H1 (cell line): ENCODE data around the gene TSPAN32. TPM values are rescaled to one million over a fixed set of nuclear protein-coding genes. Genes with fewer than 3 reads are reported as not detected.

Experiments used
- CTCF ChIA-PET: fragments of 300-600 bp; sonication (Branson Sonifier 250); formaldehyde crosslinking; loops from one replicate; lab custom pipeline; 2021; ENCODE audit not compliant: partially characterized antibody; lab: Charles Lee
- POLR2A ChIA-PET: fragments of 300-600 bp; sonication (Branson Sonifier 250); formaldehyde crosslinking; loops from one replicate; lab custom pipeline; 2021; ENCODE audit warnings: inconsistent platforms; ENCODE audit not compliant: partially characterized antibody; lab: Charles Lee
- DNase-seq, 2 experiments: peaks; one replicate each; pipeline versions ENCODE4 v3.0.0 to v3.0.0-alpha.2; 2010 to 2022; ENCODE audit warnings: low spot score in 2 of 2, low read depth in 1 of 2, mixed read lengths in 1 of 2
- FAIRE-seq: peaks from 2 replicates; lab custom pipeline; 2011; peaks lifted over from hg19 to GRCh38; lab: Jason Lieb, UNC
- H2AFZ ChIP-seq: 2 replicates; pipeline ENCODE4 v1.8.1; 2012; ENCODE audit warnings: low read length, inconsistent platforms
- H2AK5ac ChIP-seq: 2 replicates; pipeline ENCODE4 v1.6.1; 2013; ENCODE audit warnings: low read depth, low read length
- H2BK120ac ChIP-seq: replicated peaks from 2 replicates; pipeline ENCODE3; 2013; ENCODE audit warnings: low read depth, low read length, inconsistent platforms
- H2BK12ac ChIP-seq: 2 replicates; pipeline ENCODE4 v1.6.1; 2013; ENCODE audit warnings: low read depth, low read length
- H2BK15ac ChIP-seq: 2 replicates; pipeline ENCODE4 v1.6.1; 2013; ENCODE audit warnings: low read length
- H2BK20ac ChIP-seq: 2 replicates; pipeline ENCODE4 v1.6.1; 2013; ENCODE audit warnings: low read length
- H2BK5ac ChIP-seq: 2 replicates; pipeline ENCODE4 v1.6.1; 2013; ENCODE audit warnings: low read depth, low read length
- H3K14ac ChIP-seq: 2 replicates; pipeline ENCODE4 v1.6.1; 2013; ENCODE audit warnings: inconsistent platforms; ENCODE audit not compliant: insufficient read length
- H3K18ac ChIP-seq: 2 replicates; pipeline ENCODE4 v1.6.1; 2013; ENCODE audit warnings: low read length; ENCODE audit errors: extremely low read depth
- H3K23ac ChIP-seq: 2 replicates; pipeline ENCODE4 v1.6.1; 2013; ENCODE audit warnings: inconsistent platforms; ENCODE audit not compliant: insufficient read length
- H3K23me2 ChIP-seq: 2 replicates; pipeline ENCODE4 v1.6.1; 2013; ENCODE audit warnings: low read depth, low read length
- H3K27ac ChIP-seq: 2 replicates; pipeline ENCODE4 v1.6.1; 2011; ENCODE audit warnings: low read depth, low read length, inconsistent platforms
- H3K27me3 ChIP-seq, 4 experiments: replicated peaks in 1 of 4; 1 replicate in 1 of 4; 2 replicates in 3 of 4; pipeline versions ENCODE4 v1.6.1 to v1.8.1; 2011 to 2013; ENCODE audit warnings: low read length in 3 of 4, mild to moderate bottlenecking in 3 of 4, inconsistent platforms in 2 of 4, mixed read lengths in 2 of 4, moderate library complexity in 1 of 4; ENCODE audit not compliant: control insufficient read depth in 3 of 4, insufficient read depth in 3 of 4; ENCODE audit errors: extremely low read depth in 1 of 4
- H3K36me3 ChIP-seq, 4 experiments: 2 replicates each; pipeline versions ENCODE4 v1.6.1 to v1.8.1; 2011 to 2013; ENCODE audit warnings: mild to moderate bottlenecking in 4 of 4, low read length in 3 of 4, moderate library complexity in 2 of 4, control low read depth in 1 of 4, inconsistent platforms in 1 of 4; ENCODE audit not compliant: insufficient read depth in 4 of 4, control insufficient read depth in 2 of 4
- H3K4ac ChIP-seq: replicated peaks from 2 replicates; pipeline ENCODE3; 2013; ENCODE audit warnings: low read length, low read depth, mixed read lengths, inconsistent platforms; ENCODE audit not compliant: insufficient read length
- H3K4me1 ChIP-seq, 4 experiments: replicated peaks in 1 of 4; 1 replicate in 1 of 4; 2 replicates in 3 of 4; pipeline versions ENCODE4 v1.6.1 to v1.8.1; 2011 to 2013; ENCODE audit warnings: low read length in 3 of 4, inconsistent platforms in 2 of 4, mixed read lengths in 1 of 4; ENCODE audit not compliant: insufficient read depth in 4 of 4, control insufficient read depth in 3 of 4
- H3K4me2 ChIP-seq, 2 experiments: 2 replicates each; pipeline versions ENCODE4 v1.6.1 to v1.8.1; 2011 to 2013; ENCODE audit warnings: low read depth in 2 of 2, low read length in 2 of 2, control low read depth in 1 of 2, inconsistent platforms in 1 of 2, mild to moderate bottlenecking in 1 of 2; ENCODE audit not compliant: insufficient read depth in 1 of 2
- H3K4me3 ChIP-seq, 4 experiments: fragments of 200-600, 300-600 bp in 1 of 4; sonication (generic), shearing (Covaris generic), sonication (Bioruptor Twin) in 1 of 4; 2 replicates each; pipeline versions ENCODE4 v1.5.1 to v1.8.1; 2011 to 2016; ENCODE audit warnings: low read length in 4 of 4, low read depth in 3 of 4, control low read depth in 2 of 4, inconsistent platforms in 2 of 4, mild to moderate bottlenecking in 2 of 4, mixed read lengths in 1 of 4, moderate library complexity in 1 of 4; ENCODE audit not compliant: insufficient read depth in 2 of 4; ENCODE audit errors: extremely low read depth in 1 of 4
- H3K56ac ChIP-seq: replicated peaks from 2 replicates; pipeline ENCODE3; 2013; ENCODE audit warnings: low read depth, mild to moderate bottlenecking, mixed read lengths, low read length, inconsistent platforms; ENCODE audit not compliant: insufficient read length
- H3K79me1 ChIP-seq: 2 replicates; pipeline ENCODE4 v1.6.1; 2013; ENCODE audit warnings: low read depth, low read length, control low read depth
- H3K79me2 ChIP-seq, 2 experiments: 2 replicates each; pipeline versions ENCODE4 v1.6.1 to v1.8.1; 2012 to 2013; ENCODE audit warnings: low read length in 2 of 2, mild to moderate bottlenecking in 2 of 2, inconsistent platforms in 1 of 2; ENCODE audit not compliant: insufficient read depth in 2 of 2, control insufficient read depth in 1 of 2
- H3K9ac ChIP-seq, 4 experiments: replicated peaks in 1 of 4; 1 replicate in 1 of 4; 2 replicates in 3 of 4; pipeline versions ENCODE4 v1.6.1 to v1.8.1; 2011 to 2013; ENCODE audit warnings: low read depth in 3 of 4, low read length in 3 of 4, control low read depth in 2 of 4, mild to moderate bottlenecking in 2 of 4, moderate library complexity in 2 of 4, inconsistent platforms in 1 of 4; ENCODE audit errors: extremely low read depth in 1 of 4
- H3K9me3 ChIP-seq, 2 experiments: 2 replicates each; pipeline versions ENCODE4 v1.6.1 to v1.8.1; 2012 to 2013; ENCODE audit warnings: mild to moderate bottlenecking in 2 of 2, moderate library complexity in 2 of 2, control low read depth in 1 of 2, inconsistent platforms in 1 of 2, low read depth in 1 of 2, low read length in 1 of 2, mixed read lengths in 1 of 2; ENCODE audit not compliant: insufficient read depth in 2 of 2
- H4K20me1 ChIP-seq, 2 experiments: replicated peaks in 1 of 2; 2 replicates each; pipeline versions ENCODE3 to v1.8.1; 2011 to 2013; ENCODE audit warnings: inconsistent platforms in 2 of 2, low read length in 2 of 2, mild to moderate bottlenecking in 1 of 2; ENCODE audit not compliant: insufficient read depth in 2 of 2, control insufficient read depth in 1 of 2
- H4K5ac ChIP-seq: 2 replicates; pipeline ENCODE4 v1.6.1; 2013; ENCODE audit warnings: low read length, low read depth, mixed read lengths, inconsistent platforms; ENCODE audit not compliant: insufficient read length
- H4K8ac ChIP-seq: 2 replicates; pipeline ENCODE4 v1.8.0; 2013; ENCODE audit warnings: mild to moderate bottlenecking, moderate library complexity, low read length, inconsistent platforms; ENCODE audit not compliant: insufficient read depth; ENCODE audit errors: extremely low read depth
- H4K91ac ChIP-seq: replicated peaks from 2 replicates; pipeline ENCODE3; 2013; ENCODE audit warnings: low read length, mixed read lengths, inconsistent platforms; ENCODE audit not compliant: insufficient read length
- CBX8 ChIP-seq: fragments of 300-800, 300-1000 bp; sonication (generic); IDR thresholded peaks from 2 replicates; pipeline ENCODE4 v1.7.1; 2016; ENCODE audit warnings: low read depth, low read length, borderline replicate concordance
- GTF2F1 ChIP-seq: IDR thresholded peaks from 2 replicates; pipeline ENCODE4 v1.6.1; 2012; ENCODE audit warnings: low read depth, low read length, improper control_type of control experiment, borderline replicate concordance
- HDAC2 ChIP-seq, 2 experiments: fragments of 300-600 bp in 1 of 2; sonication (generic) in 1 of 2; IDR thresholded peaks; 2 replicates each; pipeline ENCODE4 v1.6.1; 2011 to 2012; ENCODE audit warnings: low read depth in 2 of 2, low read length in 2 of 2, mild to moderate bottlenecking in 2 of 2, moderate library complexity in 2 of 2, borderline replicate concordance in 1 of 2, inconsistent platforms in 1 of 2
- JUND ChIP-seq: IDR thresholded peaks from 2 replicates; pipeline ENCODE4 v1.6.1; 2011; ENCODE audit warnings: mild to moderate bottlenecking, improper control_type of control experiment, low read length
- POU5F1 ChIP-seq: IDR thresholded peaks from 2 replicates; pipeline ENCODE4 v1.6.1; 2011; ENCODE audit warnings: low read depth, mild to moderate bottlenecking, low read length, moderate library complexity
- WGBS, 2 experiments: shearing (Covaris generic) in 1 of 2; methylation state at CpG; one replicate each; pipeline versions ENCODE4 v1.1.6 to v1.1.7; 2013 to 2015; ENCODE audit warnings: low lambda C conversion rate in 2 of 2, mixed read lengths in 2 of 2, inconsistent platforms in 1 of 2, low coverage in 1 of 2, missing lambda C conversion rate in 1 of 2; ENCODE audit not compliant: insufficient replicate concordance in 2 of 2, insufficient coverage in 1 of 2, insufficient read length in 1 of 2; ENCODE audit errors: extremely low coverage in 1 of 2, missing lambda C conversion rate in 1 of 2; 5-methylcytosine and 5-hydroxymethylcytosine counted together
- polyA plus RNA-seq, 7 experiments: library from polyadenylated mRNA; depleted of rRNA in 3 of 7; stranded (reverse) in 5 of 7; unstranded in 2 of 7; fragments of >200 nt in 5 of 7; fragments of 200-250 nt in 2 of 7; gene quantifications; 1 replicate in 5 of 7; 2 replicates in 1 of 7; 4 replicates in 1 of 7; pipeline versions ENCODE4 v1.2.1 to v1.2.3, GENCODE V29; 2011 to 2013; ENCODE audit warnings: missing spikeins in 2 of 7, mixed read lengths in 2 of 7
- total RNA-seq: library from RNA; stranded (reverse); fragmentation: NEBNext Ultra II Directional; extraction: Animal tissue kit (Norgen Biotek cat#: 25700); gene quantifications from 2 replicates; pipeline ENCODE4 v1.2.1, GENCODE V29; 2021
- TF ChIP-seq, protein P1 (sequence below): IDR thresholded peaks from 2 replicates; pipeline ENCODE4 v1.6.1; 2012; ENCODE audit warnings: inconsistent platforms

The TSPAN32 gene
- total and polyA plus RNA-seq, 2 of the 8 experiments (the other 6 are each of a cell fraction or from before 2014, with no cell fraction given), result not detected

DNA sequence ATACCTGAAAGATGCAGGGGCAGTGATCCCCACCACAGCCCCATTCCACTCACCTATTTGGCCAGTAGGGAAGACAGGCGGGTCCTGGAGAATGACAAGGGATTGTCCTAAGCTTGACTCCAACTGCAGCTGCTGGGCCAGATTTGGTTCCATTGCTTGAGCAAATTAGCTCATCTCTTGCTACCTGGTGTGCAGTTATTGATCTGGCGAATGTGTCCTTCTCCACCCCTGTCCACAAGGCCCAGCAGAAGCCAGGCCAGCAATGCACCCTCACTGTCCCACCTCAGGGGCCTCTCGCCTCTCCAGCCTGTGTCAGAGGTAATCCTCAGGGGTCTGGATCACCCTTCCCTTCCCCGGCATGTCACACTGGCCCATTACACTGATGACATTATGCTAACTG, 23.3 kb downstream of the TSPAN32 start:
- H3K4ac ChIP-seq, result no peak overlapping the region
- no peaks in the 10 kb centered on the region for H3K23me2 ChIP-seq
- H3K9me3 ChIP-seq, result peaks cover 0 to under 1% of the 10 kb centered on the region in 2 experiments; a peak in 1 of 4 replicates
- H3K23ac ChIP-seq, result no peak overlapping the region
- no peak overlapping the region for H2AFZ ChIP-seq
- no peak overlapping the region for H4K5ac ChIP-seq
- WGBS, 2 experiments, result 86% methylated on average over 4 of the region's 4 CpGs; no CpG with 5 or more reads in 1 of the 2 experiments
- no peaks in the 10 kb centered on the region for H3K79me1 ChIP-seq
- no peak overlapping the region for H2BK20ac ChIP-seq
- no peak overlapping the region for H2BK120ac ChIP-seq
- no peaks in the 10 kb centered on the region for H3K36me3 ChIP-seq
- H3K79me2 ChIP-seq, result no peaks in the 10 kb centered on the region
- ChIA-PET POLR2A (no interaction called here), CTCF (interaction anchor here (0.6 to 2.2 kb wide), 3 partner anchors 8 to 20 kb away, joined by 3 to 10 read pairs (median 4); no protein-coding TSS in a partner anchor)
- H4K91ac ChIP-seq, result no peak overlapping the region
- H2BK15ac ChIP-seq, result no peak overlapping the region
- FAIRE-seq, result no peak
- no peak overlapping the region for H3K18ac ChIP-seq
- no peak for DNase-seq
- no peaks in the 10 kb centered on the region for H3K27me3 ChIP-seq
- no peak overlapping the region for H3K9ac ChIP-seq
- no peak overlapping the region for H3K27ac ChIP-seq
- H3K56ac ChIP-seq, result no peak overlapping the region
- H3K4me1 ChIP-seq, result no peaks in the 10 kb centered on the region
- H4K20me1 ChIP-seq, result no peaks in the 10 kb centered on the region
- no peak overlapping the region for H2BK5ac ChIP-seq
- H2AK5ac ChIP-seq, result no peak overlapping the region
- no peak overlapping the region for H3K4me3 ChIP-seq
- H3K14ac ChIP-seq, result no peak overlapping the region
- H4K8ac ChIP-seq, result no peak overlapping the region
- no peak overlapping the region for H3K4me2 ChIP-seq
- H2BK12ac ChIP-seq, result no peak overlapping the region
- TF ChIP-seq JUND (no peak), CBX8 (no peak), GTF2F1 (no peak), POU5F1 (no peak), HDAC2 (IDR thresholded peaks at IDR 0.05; ENCODE audit: borderline replicate concordance in 1 of 2, low read depth in 2 of 2, low read length in 2 of 2) (no peak)
- TF ChIP-seq, protein P1, sequence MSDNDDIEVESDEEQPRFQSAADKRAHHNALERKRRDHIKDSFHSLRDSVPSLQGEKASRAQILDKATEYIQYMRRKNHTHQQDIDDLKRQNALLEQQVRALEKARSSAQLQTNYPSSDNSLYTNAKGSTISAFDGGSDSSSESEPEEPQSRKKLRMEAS, result no peak
